K562 (cell line): Measurements from ENCODE around the gene NUP188. TPM values are rescaled to one million over a fixed set of nuclear protein-coding genes. Genes with fewer than 3 reads are reported as not detected.

Experiments
- BRD4 ChIP-seq: fragments of 200-600 bp; sonication (generic); IDR thresholded peaks from 2 replicates; pipeline ENCODE4 v1.6.1; 2017; ENCODE audit warnings: inconsistent platforms
- BRF2 ChIP-seq: IDR thresholded peaks from 3 replicates; pipeline ENCODE4 v1.6.1; 2011; ENCODE audit warnings: borderline replicate concordance, mild to moderate bottlenecking; ENCODE audit not compliant: insufficient read length, insufficient read depth
- ILK ChIP-seq: fragments of 450-650 bp; IDR thresholded peaks from 2 replicates; pipeline ENCODE4 v1.6.1; 2016; ENCODE audit warnings: missing genetic modification characterization, low read depth, mild to moderate bottlenecking, missing compliant biosample characterization, moderate library complexity, borderline replicate concordance
- PHF8 ChIP-seq: fragments of 200-600 bp; sonication (generic); IDR thresholded peaks from 2 replicates; pipeline ENCODE4 v1.6.1; 2012; ENCODE audit warnings: mixed run types, mild to moderate bottlenecking, inconsistent platforms, low read length, moderate library complexity, borderline replicate concordance
- PRDM10 ChIP-seq: fragments of 450-650 bp; IDR thresholded peaks from 2 replicates; pipeline ENCODE4 v1.6.1; 2018; ENCODE audit not compliant: partially characterized antibody
- TFAM ChIP-seq: fragments of 250-450 bp; sonication (Bioruptor Pico); conservative IDR thresholded peaks from 2 replicates; pipeline ENCODE4 v1.5.0; 2021; ENCODE audit warnings: mild to moderate bottlenecking, moderate library complexity
- UBTF ChIP-seq, 2 experiments: IDR thresholded peaks; 2 replicates each; pipeline ENCODE4 v1.6.1; 2012; ENCODE audit warnings: improper control_type of control experiment in 2 of 2, low read depth in 2 of 2, low read length in 2 of 2, borderline replicate concordance in 1 of 2
- ZFX ChIP-seq: sonication (generic); formaldehyde crosslinking; IDR thresholded peaks from 2 replicates; pipeline ENCODE4 v1.8.0; 2022; ENCODE audit warnings: mild to moderate bottlenecking, missing genetic modification reagents, moderate library complexity
- ZNF263 ChIP-seq: sonication (generic); formaldehyde crosslinking; IDR thresholded peaks from 2 replicates; pipeline ENCODE4 v1.8.0; 2022; ENCODE audit warnings: mild to moderate bottlenecking, missing genetic modification reagents, borderline replicate concordance
- ZNF592 ChIP-seq: fragments of 450-650 bp; IDR thresholded peaks from 2 replicates; pipeline ENCODE4 v1.6.1; 2017; ENCODE audit warnings: antibody characterized with exemption, mild to moderate bottlenecking
- polyA plus RNA-seq, 8 experiments: library from polyadenylated mRNA; depleted of rRNA in 4 of 8; stranded (reverse) in 5 of 8; unstranded in 3 of 8; fragments of >200 nt; fragmentation: Nextera tagmentation in 2 of 8; fragmentation: Illumina TruSeq in 1 of 8; extraction: Ambion mirVana in 2 of 8; extraction: Trizol in 1 of 8; gene quantifications; 2 replicates each; pipeline versions ENCODE4 v1.2.1 to v1.2.3, GENCODE V29; 2011 to 2014; ENCODE audit warnings: inconsistent platforms in 1 of 8, missing spikeins in 1 of 8
- total RNA-seq, 7 experiments: library from RNA; depleted of rRNA in 6 of 7; stranded (reverse); fragments of >200 nt in 6 of 7; fragmentation: Illumina TruSeq in 2 of 7; extraction: Trizol in 2 of 7; gene quantifications; 2 replicates each; pipeline versions ENCODE4 v1.2.1 to v1.2.3, GENCODE V29; 2011 to 2021; ENCODE audit warnings: low replicate concordance in 1 of 7

The NUP188 gene
- total and polyA plus RNA-seq, 9 of the 15 experiments (the other 6 are each of a cell fraction or from before 2014, with no cell fraction given): 11.7 to 135 (median 70.6) TPM

- TF ChIP-seq ZNF592: 0 out of 2 replicates have a peak, but pooled peaks have one; percentile 20
- TF ChIP-seq UBTF (IDR thresholded peaks at IDR 0.05; ENCODE audit: borderline replicate concordance in 1 of 2, low read depth in 2 of 2, low read length in 2 of 2): 0 out of 4 replicates have a peak, but pooled peaks of 1 of the 2 experiments have one; percentile 12
- TF ChIP-seq BRD4: peak; percentile 10; the same call in 1 of the 2 replicates
- TF ChIP-seq ZFX (CRISPR knock-in tag): peak; percentile 77; the same call in 1 of the 2 replicates
- TF ChIP-seq ZNF263: 0 out of 2 replicates have a peak, but pooled peaks have one; percentile 71
- peak; percentile 95 for TF ChIP-seq PHF8
- no peak for TF ChIP-seq TFAM
- no peak for TF ChIP-seq BRF2
- TF ChIP-seq PRDM10: peak; percentile 77
- TF ChIP-seq ILK (tag): no peak
Observed at GRCh38 chr9:128947277-128947526, 297 bp upstream of the NUP188 start (continued).
